ENCODE measurements around the gene CDCA8.
"Not testable (repeated sequence)": the region's sequence is repeated elsewhere in the genome, so short reads cannot be mapped to it uniquely, and the experiment has no call there.

The CDCA8 gene

DNA sequence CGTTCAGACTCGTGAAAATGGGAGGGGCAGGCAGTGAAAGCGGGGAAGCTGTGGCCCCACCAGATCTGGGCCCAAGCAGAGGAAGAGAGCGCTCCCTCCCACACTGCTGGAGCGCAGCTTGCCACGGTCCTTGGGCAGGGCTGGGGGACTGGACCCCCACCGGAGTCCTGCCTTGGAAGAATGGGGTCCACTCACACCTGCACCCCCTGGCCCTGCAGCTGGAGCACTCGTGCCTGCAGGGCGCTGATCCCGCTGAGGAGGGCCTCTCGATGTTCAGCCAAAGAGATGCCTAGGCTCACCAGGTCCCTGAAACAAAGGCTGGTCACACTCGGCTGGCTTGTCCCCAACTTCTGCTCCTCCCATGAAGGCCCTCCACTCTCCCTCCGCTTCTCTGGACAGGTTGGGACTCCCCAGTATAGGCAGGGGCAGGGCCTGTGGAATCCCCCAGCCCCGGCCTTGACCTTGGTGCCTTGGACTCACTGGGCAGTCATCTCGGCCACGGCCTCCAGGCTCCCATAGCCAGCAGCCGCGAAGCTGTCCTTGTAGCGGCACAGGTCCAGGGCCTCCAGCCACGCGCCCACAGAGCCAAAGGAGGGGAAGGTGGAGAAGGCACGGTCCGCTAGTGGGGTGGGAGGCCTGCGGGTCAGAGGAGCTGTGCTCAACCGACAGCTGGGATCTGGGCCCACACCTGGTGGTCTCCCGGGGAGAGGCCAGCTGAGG, 26.0 kb downstream of the CDCA8 start:
- DNase-seq (ENCODE audit: low spot score): no peak

DNA sequence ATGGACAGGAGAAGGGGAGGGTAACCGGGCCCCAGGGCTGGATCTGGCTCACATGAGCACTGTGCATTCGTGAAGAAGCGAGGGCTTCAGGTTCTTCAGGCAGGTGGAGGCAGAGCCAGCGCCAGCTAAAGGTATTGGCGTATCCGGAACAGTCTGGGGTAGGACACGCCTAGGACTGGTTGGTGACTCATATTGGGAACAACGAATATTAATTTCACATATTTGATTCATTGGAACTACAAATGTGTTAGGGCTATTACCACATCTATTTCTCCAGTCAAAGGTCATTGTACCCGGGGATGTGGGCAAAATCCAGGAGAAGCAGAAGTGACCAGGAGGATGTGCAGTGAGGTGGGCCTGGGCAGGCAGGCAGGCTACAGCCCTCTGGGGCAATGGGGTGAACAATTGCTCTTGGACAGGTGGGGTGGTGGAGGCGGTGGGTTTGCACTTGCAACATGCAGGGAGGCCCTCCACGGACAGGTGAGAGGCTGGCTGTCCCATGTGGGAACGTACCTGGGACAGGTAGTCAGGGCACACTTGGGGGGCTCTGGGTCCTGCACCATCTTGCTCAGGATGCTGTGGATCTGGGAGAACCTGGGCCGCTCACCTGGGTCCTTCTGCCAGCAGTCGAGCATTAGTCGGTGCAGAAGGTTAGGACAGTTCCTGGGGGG, 26.7 kb downstream of the CDCA8 start:
- no peak for DNase-seq (ENCODE audit: low spot score)

DNA sequence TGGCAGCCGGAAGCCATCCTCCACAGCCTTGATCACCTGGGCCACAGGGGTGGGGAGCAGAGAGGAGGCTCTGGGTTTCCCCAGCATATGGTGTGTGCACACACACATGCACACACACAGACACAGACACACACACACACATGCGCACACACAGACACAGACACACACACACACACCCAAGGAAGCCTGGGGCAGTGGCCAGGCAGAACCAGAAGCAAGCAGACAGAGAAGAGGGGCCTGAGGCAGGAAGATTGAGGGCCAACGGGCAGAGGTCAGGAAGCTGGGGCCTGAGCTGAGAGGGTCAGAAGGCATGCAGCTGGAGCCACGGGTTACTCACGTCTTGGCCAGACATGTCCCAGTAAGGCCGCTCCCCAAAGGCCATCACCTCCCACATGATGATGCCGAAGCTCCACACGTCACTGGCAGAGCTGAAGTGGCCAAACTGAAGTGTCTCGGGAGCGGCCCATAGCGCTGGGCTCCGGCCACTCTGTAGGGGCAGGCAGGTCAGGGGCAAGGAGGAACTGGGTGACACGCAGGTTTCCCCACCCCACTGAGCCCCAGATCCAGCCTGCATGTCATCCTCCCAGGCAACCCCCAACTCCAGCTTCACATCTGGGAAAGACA, 27.4 kb downstream of the CDCA8 start:
- no peak for DNase-seq (ENCODE audit: low spot score)

DNA sequence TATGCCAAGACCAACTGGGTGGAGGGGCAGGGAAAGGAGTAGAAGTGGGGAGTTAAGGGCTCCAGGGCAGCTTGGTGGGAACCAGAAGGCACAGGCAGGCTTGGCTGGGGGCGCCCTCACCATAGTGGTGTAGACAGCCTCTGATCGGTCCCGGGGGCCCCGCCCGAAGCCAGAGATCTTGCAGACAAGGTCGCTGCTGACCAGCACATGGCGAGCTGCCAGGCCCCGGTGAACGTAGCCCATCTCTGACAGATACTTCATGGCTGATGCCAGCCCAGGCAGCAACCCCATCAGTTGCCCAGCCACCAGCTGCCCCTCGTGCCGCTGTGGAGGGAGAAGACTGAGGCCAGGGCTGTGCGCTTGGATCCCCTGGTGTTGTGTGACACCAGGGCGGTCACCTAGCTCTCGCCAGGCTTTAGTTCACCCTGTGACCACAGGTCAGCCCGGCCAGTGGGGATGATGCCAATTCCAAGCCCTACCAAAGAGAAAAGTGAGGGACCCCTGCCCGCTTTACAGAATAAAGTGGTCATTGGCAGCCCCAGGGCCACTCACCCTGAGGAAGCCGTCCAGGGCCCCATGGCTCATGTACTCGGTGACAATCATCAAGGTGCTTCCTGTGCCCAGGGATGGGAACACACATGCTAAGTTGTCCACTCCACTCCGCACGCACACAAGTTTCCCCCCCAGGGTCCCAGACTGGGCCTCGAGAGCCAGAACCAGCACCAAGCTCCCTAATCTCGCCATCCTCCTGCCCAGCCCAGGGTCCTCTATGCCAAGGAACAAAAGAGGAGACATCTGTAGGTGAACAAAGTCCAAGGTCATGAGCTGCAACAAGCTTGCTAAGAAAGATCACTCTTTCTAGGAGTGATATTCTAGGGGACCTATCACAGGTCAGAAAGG, 28.2 kb downstream of the CDCA8 start:
- DNase-seq (ENCODE audit: low spot score): no peak

DNA sequence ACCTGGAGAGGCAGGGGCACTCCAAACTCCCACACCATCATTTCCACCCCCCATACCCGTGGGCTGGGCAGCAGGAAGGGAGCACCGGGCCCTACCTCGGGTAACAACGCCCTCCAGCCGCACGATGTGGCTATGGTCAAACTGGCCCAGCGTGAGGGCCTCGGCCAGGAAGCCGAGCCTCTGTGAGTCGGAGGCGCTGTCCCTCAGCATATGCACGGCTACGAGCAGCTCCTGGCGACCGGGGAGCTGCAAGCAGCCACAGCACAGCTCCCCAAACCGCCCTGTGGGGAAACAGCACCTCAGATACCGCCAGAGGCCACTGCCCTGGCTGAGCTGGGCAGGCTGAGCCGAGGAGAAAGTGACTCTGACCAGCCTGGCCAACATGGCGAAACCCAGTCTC, 29.2 kb downstream of the CDCA8 start:
- DNase-seq (ENCODE audit: low spot score): no peak

DNA sequence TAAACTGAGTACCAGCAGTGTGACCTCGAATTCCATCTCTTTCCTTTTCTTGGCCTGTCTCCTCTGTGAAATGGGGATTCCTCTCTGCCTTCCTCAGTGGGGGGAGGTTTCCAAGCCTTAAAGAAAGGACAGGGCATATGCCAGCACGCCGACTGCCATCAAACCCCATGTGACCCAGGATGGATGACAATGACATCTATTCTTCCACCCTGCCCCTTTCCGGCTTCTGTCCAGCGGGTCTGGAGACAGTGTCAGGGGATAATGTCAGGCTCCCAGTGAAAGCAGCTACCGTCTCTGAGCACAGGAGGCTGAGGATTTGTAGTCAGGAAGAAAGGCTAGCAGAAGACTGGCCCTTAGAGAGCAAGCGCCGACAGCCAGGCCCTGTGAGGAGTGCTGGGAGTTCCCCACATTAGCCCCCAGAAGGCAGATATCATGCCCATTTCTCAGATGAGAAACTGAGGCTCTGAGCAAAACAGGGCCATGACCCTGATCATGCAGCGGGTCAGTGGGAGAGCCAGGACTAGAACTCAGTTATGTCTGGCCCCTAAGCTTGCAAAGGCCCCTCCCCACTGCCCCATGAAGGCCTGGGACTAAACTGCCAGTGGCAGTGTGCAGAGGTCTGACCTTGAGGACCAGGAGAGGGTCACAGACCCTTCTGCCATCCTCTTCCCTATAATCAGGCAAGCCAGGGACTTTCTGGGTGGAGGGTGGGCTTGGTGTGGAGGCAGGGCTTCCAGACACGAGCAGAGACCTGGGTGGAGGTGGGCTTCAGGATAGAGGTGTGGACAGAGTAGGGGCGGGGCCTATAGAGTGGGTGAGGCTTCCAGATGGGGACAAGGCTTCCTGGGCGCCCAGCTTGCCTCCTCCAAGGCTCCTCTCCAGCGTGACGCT, 30.1 kb downstream of the CDCA8 start:
- no peak for DNase-seq (ENCODE audit: low spot score)

DNA sequence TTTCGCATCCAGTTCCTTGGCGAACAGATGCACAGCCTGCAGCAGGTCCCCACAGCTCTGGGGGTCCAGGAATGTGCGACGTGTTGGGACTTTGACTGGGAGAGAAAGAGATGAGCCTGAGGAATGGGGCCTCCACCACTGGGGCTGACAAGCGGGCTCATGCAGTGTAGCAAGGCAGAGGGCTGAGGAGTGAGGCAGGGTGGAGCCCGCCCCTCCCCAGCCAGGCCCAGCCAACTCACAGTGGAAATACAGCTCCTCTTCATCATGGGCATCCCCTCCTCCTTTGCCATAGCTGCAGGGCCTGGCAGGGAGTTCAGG, 30.7 kb downstream of the CDCA8 start:
- no peak for DNase-seq (ENCODE audit: low spot score)

DNA sequence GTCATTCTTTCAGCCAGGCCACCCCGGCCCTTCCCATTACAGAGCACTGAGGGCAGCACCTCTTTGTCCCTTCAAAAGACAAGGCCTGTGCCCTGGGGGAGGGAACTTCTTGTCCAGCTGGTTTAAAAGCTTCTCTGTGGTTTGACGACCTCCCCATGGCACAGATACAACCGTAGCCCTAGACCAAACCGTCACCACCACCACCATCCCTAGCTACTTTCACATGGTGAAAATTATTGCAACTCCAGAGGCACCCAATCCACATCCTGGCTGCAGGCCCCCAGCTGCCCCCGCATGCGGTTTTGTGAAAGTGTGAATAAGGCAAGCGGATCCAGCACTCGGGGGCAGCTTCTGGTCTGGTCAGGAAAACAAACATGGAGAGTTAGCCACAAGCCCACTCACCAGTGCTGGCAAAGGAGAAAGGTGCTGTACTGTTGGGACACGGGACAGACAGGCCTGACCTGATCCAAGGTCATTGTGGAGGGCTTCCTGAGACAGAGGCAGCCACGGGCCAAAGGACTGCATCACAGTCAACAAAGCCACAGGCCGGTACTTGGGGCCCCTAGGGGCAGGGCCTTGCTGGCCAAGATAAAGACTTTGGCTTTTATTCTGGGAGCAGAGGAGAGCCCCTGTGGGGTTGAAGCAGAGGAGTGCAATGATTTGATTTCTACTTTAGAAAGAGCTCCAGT, 31.2 kb downstream of the CDCA8 start:
- no peak for DNase-seq (ENCODE audit: low spot score)

DNA sequence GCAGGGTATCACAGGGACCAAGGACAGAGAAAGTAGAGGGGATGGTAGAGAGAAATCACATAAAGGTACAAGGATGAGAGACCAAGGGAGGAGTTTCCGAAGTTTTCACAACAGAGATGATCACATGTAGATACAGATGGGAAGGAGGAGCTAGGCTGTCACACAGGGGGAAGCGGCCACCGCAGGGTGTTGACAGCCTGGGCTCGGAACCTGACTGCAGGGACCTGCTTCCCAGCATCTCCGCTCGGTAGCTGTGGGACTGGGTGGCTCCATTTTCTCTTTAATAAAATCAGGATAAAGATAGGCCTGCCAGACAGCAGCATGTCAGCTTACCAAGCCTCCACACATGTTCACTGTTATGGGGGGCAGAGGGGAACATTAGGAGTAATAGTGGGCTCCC, 32.3 kb downstream of the CDCA8 start:
- DNase-seq (ENCODE audit: low spot score): no peak

DNA sequence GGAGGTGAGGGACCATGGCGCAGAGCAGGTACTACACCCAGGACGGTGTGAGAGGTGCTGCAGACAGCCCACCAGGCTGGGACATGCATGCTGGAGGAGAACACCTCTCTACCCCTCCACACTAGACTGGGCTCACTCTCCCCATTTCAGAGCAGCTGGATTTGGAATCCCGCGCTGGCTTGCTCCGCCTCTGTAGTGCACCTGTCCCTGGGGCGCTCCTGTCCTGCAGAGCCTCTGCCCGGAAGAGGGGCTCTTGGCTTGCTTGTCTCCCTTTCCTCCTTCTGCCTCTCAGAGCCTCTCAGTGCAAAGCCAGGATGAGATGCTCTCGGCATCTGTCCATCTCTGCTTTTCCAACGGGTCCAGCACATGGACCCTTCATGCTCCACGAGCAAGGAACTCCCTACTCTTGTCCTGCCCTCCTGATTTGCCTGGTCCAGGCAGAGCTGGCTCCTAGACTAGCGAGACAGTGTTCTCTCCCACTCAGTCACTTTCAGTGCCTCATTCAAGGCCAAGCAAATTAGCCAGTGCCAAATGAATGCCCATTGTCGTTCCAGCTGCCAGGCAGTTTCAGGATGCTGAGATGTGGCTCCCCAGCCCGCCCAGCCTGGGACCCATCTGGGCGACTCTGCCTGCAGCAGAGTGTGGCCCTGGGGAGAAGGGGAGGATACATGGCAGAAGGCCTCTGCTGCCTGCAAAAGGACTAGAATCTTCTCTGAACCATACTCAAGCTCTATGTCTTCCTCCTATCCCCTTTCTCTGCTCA, 33.7 kb downstream of the CDCA8 start:
- DNase-seq (ENCODE audit: low spot score): no peak

DNA sequence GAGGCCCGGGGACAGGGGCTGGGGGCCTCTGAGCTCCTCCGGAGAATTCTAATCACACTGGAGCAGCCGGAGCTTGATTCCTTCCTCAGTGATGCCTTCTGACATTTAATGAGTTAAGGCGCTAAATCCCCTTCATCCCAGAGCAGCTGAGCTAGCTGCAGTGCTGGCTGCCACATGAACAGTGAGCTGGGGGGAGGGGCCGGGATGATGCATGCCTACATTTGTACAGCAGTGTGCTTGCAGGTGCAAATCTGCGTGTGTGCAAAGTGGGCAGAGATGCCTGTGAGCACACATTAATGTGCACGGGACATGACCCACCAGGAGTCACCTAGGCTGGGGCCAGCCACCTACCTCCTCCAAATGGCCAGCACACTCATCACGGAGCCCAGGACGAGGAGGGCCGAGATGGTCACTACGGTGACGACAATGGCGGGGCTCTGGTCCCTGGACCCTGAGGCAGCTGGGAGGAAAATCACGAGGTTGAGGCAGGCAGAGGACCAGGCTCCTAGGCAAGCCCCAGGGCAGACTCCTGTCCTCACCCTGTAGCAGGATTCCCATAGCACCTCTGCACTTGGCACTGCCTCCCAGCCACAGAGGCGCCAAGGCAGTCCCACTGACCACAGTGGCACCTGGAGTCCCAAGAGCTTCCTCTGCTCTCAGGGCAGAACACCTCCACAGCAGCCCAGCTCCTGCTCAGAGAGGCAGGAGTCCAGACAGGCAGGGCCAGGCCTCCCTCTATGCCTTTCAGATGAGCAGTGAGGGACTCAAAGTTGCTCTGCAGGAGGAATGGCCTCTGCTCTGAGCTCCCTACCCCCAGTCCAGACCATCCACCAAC, 34.7 kb downstream of the CDCA8 start:
- DNase-seq (ENCODE audit: low spot score): no peak

DNA sequence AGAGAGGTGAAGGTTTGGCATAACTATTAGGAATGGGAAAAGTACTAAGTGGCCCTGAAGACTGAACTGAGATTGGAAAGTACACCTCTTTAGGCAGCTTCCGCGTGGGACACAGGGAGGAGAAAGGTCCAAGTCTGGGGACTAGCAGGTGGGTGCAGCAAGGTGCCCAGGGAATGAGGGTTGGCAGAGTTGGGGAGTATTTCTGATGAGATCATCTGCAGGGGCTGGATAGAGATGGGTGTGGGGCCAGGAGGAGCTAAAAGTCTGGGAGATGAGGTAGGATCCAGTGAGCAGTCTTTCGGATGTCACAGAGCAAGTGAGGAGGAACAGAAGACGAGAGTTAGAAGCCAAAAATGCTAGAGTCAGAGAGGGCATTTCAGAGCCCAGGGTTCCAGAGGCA, 36.1 kb downstream of the CDCA8 start:
- DNase-seq (ENCODE audit: low spot score): no peak

DNA sequence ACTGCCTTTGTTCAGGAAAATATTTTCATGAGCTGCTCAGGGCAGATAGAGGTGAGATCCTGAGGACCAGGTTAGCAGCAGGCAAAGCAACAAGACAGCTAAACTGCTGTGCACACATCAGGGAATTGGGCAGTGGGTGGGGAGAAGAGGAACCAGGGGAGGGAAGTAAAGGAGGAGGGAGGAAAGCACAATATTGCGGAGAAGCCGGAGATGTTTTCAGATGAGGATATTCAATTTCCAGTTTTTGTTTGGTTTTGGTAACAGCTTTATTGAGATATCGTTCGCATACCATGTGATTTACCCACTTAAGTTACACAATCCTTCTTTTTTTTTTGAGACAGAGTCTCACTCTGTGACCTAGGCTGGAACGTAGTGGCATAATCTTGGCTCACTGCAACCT, 38.1 kb downstream of the CDCA8 start:
- no peak for DNase-seq (ENCODE audit: low spot score)

DNA sequence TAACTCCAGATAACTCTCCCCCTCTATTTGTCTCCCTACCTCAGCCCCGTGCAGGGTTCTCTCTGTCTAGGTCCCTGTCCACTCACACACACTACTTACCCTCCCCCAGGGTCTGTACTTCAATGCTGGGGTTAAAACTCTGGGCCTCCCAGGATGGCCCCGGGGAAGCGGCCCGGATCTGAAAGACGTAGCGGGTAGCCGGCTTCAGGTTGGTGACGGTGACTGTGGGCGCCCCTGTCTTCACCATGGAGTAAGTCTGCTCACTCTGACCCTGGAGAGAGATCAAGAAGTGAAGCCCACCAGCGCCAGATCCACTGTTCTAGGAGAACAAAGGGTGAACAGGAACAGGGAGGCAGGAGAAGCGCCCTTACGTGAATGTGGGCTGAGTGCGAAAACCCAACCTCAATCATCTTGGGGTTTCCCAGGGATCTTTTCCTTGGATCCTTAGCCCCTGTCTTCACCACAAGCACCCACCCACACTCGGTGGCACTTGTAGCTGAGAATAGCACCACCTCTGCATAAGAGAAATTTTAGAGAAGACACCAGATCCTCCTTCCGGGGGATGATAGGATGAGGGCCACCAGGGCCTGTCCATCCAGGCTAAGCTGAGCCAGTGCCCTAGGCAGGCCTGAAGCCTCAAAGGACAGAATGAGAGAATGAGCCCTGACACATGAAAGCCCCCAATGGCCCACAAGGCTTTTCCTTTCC, 39.1 kb downstream of the CDCA8 start:
- no peak for DNase-seq (ENCODE audit: low spot score)

DNA sequence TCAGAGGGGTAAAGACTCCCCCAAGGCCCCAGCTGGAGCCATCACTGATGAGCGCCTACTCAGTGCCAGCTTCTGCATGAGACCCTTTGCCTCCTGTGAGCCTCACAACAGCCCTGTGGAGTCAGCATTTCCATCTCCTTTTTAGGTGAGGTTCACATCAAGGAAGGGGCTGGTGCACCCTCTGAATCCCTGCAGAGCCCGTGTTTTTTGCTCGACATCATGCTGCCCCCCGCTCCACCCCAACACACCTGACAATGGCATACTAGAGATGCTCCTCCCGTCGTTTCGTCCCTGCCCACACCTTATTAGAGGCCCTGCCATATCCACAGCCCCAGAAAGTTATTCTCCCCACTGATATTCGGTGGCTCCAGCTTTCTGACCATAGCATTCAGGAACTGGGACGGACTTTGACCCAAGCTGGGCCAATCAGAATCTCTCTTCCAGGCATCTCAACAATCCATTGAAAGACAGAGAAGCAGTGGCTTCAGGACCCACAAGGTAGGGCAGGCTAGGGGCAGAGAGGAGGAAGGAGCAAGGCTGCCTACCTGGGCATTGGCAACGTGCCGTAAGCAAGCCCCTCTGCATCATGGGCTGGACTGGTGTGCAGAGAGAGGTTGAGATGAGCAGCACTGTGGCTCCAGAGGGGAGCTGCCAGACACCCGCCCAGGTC, 39.9 kb downstream of the CDCA8 start:
- DNase-seq (ENCODE audit: low spot score): no peak

DNA sequence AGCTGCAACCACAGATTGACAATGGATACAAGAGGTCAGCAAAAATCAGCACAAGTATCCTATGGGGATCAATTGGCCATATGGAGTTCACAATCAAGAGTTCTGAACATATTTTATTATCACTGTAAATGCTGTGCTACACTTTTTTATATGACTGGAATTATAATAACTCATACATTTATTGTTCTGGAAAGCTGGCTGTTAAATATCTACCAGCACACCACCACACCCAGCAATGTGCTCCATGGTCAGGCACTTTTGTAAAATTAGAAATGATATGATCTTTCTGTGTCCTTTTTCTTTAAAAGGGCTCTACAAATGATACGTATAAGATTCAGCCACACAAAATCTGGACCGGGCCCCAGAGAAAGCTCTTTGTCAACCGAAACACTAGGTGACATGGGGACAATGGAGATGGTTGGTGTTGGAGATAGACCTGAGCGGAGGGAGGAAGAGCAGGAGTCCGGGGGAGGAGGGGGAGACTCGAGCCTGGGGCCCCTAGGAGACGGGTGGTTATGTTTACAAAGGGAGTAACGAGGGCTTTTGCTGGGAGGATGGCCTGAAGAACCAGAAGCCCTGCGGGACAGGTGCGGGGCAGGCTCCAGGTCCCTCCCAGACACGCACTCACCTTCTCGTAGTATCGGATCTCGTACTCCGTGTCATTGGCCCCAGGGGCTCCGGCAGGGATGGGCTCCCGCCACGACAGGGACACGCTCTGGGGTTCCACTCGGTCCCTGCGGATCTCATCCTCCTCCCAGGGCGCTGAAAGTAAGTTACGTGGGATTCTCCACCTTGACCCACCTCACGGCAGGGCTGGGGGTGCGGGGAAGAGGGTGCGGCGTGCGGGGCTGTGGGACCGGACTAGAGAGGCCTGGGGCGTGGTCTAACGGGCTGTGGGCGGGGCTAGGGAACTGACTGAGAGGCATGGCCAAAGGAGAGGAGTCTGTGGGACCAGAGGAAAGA, 42.6 kb downstream of the CDCA8 start:
- no peak for DNase-seq (ENCODE audit: low spot score)

DNA sequence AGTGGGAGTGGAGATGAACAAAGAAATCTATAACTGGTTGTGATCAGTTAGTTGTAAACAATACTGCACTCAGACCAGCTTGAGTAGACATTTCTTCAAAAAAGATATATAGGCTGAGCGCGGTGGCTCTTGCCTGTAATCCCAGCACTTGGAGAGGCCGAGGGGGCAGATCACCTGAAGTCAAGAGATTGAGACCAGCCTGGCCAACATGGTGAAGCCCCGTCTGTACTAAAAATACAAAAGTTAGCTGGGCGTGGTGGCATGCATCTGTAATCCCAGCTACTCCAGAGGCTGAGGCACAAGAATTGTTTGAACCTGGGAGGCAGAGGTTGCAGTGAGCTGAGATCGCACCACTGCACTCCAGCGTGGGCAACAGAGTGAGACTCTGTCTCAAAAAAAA, 45.7 kb downstream of the CDCA8 start:
- DNase-seq (ENCODE audit: low spot score): not testable (repeated sequence)

All from CD4-positive, alpha-beta T cell treated with Interleukin-6 at 100 ng/mL for 8 hours (primary cell).